ENCODE data around the gene FIGNL2.
"Not testable (repeated sequence)": the region's sequence is repeated elsewhere in the genome, so short reads cannot be mapped to it uniquely, and the experiment has no call there.

Gene FIGNL2

DNA sequence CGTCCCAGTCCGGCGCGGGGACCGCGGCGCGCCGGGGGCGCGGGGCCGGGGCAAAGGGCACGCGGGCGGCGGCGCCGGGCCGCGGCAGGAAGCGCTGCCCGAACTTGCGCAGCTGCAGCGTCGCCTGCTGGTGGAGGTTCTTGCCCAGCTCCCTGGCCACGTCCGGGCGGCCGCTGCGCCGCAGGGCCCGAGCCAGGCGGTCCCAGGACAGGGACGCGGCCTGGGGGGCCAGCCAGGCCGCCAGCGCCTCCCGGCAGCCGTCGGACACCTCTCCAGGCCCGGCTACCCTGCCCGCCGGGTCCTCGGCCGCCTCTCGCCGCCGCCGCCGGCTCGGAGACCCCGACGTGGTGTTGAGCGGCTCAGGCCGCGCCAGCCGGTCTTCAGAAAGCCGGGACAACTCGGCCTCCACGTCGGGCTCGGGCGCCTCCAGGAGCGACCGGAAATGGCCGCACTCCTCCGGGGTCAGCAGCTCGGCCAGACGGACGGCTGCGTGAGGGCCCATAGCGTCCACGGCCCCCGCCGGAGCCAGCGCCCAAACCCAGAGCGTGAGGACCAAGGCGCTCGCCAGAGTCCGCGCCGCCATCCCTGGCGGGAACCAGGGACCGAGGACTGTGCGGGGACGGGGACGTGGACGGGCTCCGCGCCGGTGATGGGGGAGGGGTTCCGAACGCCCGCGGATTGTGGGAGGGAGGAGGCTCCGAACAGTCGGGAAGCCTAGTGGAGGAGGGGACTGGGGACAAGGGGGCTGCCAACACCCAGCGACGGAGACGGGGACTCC, 34.0 kb downstream of the FIGNL2 start:
- peak; percentile 36 to 76 (median 72) for DNase-seq

DNA sequence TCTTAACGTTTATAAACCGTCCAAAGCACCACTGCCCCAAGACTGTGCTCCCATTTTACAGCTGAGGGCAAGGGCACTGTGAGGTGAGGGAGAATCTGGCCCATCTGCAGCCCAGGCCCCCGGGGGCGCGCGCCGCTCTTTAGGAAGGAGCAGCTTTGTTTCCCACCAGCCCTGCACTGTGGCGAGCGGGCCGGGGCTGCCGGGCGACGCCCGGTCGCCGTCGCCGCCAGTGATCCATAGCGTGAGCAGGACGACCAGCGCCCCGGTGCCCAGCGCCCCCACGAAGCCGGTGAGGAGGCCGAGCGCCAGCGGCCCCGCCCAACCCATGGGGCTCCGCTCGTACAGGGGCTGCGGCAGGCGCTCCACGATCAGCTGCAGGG, 34.6 kb downstream of the FIGNL2 start:
- no peak for DNase-seq

GRCh38 chr12:51812871-51813270, 35.6 kb downstream of the FIGNL2 start:
- no peak for DNase-seq

DNA sequence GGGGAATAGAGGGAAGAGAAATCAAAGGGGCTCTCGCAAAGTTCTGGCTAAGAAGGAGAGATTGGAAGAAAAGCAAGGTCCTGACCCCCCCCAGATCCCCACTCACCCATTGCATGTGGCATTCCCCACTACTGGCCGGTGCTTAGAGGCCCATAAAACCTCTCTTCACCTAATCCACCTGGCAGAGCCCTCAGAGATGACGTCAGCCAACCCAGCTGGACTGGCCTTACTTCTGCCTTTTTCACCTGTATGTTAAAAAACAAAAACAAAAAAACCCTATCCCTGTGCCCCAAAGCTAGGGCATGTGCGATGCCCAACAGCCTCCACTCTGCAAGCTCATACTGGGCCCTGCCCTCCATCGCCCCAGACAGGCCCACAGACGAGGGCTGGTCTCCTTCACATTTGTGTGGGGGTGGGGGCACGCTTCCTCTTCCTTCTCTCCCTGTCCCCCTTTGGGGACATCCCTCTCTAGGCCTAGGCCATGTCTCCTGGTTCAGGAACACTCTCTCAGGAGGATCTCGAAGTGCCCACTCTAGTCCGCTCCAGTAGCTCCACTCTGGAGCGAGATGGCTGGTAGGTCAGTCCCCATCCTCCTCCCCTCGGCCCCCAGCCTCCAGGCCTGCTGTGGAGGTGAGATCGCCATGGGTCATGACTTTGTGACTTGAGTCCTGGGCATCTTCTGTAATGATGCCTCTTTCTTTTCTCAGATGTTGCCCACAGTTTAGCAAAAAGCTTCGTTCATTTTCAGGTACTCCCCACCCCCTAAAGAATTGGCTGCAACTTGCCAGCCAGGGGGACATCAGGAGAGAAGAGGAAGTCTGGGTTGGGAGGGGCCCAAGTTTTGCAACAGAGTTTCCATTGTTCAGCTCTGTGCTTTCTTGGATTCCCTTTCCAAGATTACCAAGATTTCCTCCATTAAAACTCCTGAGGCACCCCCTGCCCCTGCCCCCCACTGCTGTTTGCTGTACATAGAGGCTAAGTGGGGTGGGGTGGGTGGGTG, 37.0 kb downstream of the FIGNL2 start:
- DNase-seq = no peak

- DNase-seq = no peak
Measured at GRCh38 chr12:51809193-51809592, 39.3 kb downstream of the FIGNL2 start.

GRCh38 chr12:51806896-51807295, 41.6 kb downstream of the FIGNL2 start:
- no peak for DNase-seq

GRCh38 chr12:51801027-51801426, 47.5 kb downstream of the FIGNL2 start:
- no peak for DNase-seq

GRCh38 chr12:51798501-51798900, 50.0 kb downstream of the FIGNL2 start:
- no peak for DNase-seq

- DNase-seq = not testable (repeated sequence)
Measured at GRCh38 chr12:51798051-51798450, 50.5 kb downstream of the FIGNL2 start.

DNA sequence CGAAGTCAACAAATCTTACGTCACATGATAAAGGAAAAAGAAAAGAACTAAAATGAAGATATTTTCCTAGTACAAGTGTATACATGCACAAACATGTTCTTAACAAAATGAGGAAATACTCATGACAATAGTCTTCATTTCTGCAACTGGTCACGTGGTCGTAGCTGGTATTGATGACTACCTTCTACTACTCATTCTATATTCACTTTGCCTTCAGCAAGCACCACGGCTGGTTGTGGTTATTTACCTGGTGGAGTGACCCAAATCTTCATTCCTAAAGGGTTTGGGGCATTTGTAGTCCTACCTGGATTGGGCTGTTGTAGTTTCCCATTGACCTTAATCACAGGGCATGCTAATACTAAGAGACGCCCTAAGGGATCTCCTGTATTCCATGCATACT, 51.2 kb downstream of the FIGNL2 start:
- DNase-seq = no peak

DNA sequence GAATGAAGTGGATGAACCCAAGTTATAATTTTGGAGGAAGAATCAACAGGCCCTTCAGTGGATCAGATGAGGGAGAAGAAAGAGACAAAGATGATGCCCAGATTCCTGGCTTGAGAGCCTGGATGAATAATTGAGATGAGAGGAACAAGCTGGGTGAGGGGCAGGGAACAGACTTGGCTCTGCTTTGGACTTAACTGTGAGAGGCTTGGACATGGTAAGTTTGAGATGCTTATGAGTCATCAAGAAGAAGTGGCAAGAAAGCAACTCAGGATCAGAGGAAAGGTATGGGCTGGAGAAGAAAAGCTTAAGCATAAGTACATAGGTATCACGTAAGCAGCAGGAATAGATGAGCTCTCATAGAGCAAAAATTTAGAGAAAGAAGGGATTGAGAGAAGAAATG, 55.3 kb downstream of the FIGNL2 start:
- no peak for DNase-seq

DNA sequence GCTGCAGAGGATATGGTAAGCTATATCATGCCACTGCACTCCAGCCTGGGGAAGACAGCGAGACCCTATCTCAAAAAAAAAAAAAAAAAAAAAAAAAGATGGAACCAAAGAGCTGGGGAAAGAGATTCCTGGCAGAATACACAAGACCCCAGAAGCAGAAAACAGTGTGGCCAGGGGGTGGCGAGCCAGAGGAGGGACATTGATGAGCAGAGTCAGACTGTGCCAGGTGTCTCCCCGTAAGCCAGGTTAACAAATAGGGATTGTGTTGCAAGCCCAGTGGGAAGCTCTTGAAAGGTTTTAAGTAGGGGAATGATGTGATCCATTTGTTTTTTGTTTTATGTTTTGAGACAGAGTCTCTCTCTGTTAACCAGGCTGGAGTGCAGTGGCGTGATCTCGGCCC, 56.1 kb downstream of the FIGNL2 start:
- DNase-seq = no peak

GRCh38 chr12:51788876-51789275, 59.6 kb downstream of the FIGNL2 start:
- no peak for DNase-seq

- DNase-seq = no peak
Measured at GRCh38 chr12:51785906-51786305, 62.6 kb downstream of the FIGNL2 start.

GRCh38 chr12:51784688-51785087, 63.8 kb downstream of the FIGNL2 start:
- no peak for DNase-seq

DNA sequence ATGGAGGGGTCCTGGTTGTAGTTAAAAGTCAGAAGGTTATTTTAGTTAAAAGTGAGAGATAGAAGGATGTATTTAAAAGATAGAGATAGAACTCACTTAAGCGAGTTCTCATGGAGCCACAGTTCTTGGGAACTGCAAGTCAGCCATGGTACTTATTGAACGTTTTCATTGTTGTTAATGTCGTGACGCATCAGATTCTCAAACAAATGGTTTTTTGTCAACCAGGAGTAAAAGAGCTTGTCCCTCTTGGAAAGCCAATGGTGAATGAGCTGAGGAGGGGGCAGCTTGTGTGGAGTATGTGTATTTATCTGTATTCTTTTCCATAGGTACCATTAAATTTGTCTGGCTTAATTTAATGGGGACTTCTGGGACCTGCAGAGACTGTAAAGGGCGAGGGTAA, 68.6 kb downstream of the FIGNL2 start:
- DNase-seq = no peak

- DNase-seq = no peak
Measured at GRCh38 chr12:51777973-51778372, 70.5 kb downstream of the FIGNL2 start.

DNA sequence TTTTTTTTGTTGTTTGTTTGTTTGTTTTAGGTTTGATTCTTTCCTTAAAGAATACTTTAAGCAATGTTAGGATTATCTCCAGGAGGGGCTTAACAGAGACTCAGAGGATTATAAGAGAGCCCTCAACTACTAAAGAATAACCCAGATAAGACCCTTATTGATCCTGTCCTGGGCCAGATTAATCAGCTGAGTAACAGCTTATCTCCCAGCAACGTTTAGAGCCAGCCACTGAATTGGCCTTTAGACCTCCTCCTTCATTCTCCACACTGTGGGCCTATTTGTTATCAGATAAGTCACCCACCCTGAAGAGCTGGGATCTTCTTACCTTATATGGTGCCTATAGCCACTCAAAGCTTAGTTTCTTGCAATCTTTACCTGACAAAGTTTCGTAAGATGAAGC, 71.1 kb downstream of the FIGNL2 start:
- DNase-seq = no peak

DNA sequence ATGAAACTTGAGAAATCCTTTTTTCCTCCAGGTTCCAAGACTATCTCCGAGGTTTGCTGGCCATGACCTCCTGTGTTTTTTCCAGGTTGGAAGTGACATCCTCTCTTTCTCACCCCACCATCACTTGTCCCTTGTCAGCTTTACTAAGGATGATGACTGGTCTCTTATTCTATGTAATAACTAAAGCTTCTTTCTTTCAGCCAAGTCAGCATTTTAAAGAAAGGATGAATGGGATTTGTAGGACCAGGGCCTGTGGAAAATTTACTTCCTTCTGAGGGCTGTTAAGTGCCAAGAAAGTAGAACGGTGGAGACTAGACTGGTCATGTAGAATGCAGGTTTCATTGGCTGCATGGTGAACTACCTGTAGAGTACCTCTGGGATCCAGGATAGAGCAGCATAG, 73.6 kb downstream of the FIGNL2 start:
- DNase-seq = no peak

GRCh38 chr12:51773145-51773869, 75.2 kb downstream of the FIGNL2 start:
- DNase-seq = no peak

- no peak for DNase-seq
Measured at GRCh38 chr12:51771008-51771407, 77.5 kb downstream of the FIGNL2 start.
